ENCODE measurements around the gene ZNF423.

DNA sequence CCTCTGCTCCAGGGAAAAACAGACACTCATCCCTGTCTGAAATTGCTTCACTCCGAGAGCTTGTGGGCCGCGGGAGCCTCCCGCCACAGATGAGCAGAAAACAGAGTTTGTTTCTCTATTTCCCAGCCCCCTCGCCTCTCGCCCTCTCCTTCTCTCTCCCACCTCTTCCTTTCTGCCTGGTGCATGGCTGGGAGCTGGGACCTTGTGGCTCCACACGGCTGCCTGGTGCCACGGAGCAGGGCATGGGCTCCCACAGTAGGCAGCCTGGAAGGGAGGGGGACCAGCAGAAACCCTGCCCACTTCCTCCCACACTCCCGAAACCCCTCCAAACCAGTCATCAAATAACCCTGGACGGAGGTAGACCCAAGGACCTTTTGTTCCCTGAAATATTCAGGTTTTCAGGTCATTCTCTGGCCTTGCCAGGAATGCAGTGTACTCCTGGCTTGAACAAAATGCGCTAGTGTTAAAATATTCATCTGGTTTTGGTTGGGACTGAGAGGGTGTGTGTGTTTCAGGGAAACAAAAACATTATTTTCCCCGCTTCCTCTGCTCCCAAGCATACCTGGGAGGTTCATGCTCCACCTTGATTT is 277.4 kb downstream of the ZNF423 start:
- TF ChIP-seq SUZ12 (IDR thresholded peaks at IDR 0.05; ENCODE audit: extremely low read depth, insufficient read depth, insufficient read length) (no peak), ZNF274 (IDR thresholded peaks at IDR 0.05; ENCODE audit: low read depth, low read length) (no peak), YY1 (IDR thresholded peaks at IDR 0.05; ENCODE audit: insufficient read depth, insufficient read length) (no peak)
